Measurements from ENCODE around the gene PRDM12.

PRDM12 gene

DNA sequence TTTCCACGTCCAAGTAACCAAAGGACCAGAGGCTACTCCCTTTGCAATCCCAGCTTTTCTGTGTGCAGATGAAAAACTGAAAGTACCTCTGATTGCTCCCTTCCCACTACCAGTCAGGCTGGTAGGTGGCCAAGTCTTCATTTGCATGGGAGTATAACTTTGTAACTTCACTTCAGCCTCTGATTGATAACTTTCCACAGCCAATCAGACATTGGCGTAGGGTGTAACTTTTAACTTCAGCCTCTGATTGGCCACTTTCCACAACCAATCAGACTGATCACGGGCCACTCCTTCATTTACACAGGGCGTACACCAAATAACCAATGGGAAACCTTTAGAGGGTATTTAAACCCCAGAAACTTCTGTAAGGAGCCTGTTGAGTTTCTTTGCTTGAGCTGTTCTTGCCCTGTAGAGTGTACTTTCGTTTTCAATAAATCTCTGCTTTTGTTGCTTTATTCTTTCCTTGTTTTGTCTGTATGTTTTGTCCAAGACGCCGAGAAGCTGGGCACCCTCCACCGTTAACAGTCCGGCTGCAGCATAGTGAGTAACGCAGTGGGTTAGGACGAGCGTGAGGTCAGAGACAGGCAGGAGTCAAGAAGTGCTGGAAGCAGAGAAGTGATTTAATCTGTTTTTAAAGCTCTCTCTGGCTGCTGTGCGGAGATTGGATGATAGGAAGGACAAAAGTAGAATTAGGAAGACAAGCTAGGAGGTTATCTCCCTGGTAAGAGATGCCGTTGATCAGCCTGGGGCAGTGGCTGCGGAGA lies 25.7 kb downstream of the PRDM12 start:
- DNase-seq (ENCODE audit: insufficient read length, low spot score) (no peak), FAIRE-seq (no peak)
- TF ChIP-seq, protein P1, sequence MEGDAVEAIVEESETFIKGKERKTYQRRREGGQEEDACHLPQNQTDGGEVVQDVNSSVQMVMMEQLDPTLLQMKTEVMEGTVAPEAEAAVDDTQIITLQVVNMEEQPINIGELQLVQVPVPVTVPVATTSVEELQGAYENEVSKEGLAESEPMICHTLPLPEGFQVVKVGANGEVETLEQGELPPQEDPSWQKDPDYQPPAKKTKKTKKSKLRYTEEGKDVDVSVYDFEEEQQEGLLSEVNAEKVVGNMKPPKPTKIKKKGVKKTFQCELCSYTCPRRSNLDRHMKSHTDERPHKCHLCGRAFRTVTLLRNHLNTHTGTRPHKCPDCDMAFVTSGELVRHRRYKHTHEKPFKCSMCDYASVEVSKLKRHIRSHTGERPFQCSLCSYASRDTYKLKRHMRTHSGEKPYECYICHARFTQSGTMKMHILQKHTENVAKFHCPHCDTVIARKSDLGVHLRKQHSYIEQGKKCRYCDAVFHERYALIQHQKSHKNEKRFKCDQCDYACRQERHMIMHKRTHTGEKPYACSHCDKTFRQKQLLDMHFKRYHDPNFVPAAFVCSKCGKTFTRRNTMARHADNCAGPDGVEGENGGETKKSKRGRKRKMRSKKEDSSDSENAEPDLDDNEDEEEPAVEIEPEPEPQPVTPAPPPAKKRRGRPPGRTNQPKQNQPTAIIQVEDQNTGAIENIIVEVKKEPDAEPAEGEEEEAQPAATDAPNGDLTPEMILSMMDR (IDR thresholded peaks at IDR 0.05; ENCODE audit: insufficient read depth, missing control alignments): no peak

DNA sequence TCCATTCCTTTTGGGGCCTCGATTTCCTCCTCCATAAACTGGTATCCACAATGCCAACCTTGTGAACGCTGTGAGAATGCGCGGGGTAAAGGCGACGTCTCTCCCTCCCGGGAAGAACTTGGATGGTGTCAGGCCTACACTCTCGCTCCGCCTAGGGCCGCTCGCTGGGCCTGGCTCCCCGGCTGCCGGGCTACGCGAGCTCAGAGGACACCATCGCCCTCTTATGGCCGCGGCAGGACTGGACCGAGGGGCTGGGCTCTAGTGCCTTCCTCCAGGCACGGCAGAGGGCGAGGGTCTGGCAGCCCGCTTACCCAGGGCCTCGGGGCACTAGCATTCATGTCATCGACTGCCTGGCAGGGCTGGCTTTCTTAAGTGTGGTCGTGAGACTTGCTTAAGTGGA lies 27.9 kb downstream of the PRDM12 start:
- DNase-seq (ENCODE audit: insufficient read length, low spot score) (no peak), FAIRE-seq (no peak)
- TF ChIP-seq, protein P1 (IDR thresholded peaks at IDR 0.05; ENCODE audit: insufficient read depth, missing control alignments): no peak

DNA sequence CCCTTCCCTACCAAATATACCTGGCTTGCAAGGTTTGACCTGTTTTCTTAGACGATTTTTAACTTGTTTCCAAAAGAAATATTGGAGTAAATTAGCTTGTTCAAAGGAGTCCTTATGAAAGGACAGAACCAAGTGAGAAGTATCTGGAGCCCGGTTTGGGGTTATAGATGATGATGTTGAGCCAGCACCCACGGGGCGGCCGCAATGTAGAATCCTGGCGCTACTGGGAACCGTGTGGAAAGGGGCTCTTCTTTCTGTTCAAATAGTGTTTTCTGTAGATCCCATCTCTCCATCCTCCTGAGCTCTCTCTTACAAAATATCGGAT lies 28.7 kb downstream of the PRDM12 start:
- no peak for FAIRE-seq
- TF ChIP-seq, protein P1 (IDR thresholded peaks at IDR 0.05; ENCODE audit: insufficient read depth, missing control alignments): no peak
- no peak for DNase-seq (ENCODE audit: insufficient read length, low spot score)

DNA sequence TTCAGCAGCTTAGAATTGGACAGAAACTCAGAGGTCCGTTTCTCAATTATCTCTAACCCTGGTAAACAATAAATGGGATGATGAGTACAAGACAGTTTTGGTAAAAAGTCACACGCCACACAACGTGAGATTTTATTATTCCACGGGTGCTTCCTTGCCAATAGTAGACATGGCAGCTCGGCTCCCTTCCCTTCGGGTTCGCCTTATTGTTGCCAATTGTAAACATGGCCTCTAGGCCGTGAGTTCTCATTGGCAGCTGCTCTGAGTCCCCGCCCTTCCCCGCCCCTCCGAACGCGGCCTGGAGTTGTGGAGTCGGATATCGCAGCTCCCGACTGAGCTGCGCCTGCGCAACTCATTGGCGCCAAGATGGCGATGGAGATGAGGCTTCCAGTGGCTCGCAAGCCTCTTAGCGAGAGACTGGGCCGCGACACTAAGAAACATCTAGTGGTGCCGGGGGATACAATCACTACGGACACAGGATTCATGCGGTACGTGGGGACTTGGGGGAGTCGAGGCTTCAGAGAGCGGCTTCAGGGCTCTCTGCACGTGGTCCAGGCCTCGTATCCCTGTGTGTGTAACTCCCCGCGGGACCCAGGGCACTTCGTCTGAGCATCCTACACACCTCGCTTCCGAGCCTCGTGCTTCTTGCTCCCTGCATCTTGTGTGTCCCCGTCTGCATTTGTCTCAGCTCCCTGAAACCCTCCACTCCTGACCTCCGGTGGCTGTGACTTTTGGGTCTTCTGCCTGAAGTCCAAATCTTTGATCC lies 29.2 kb downstream of the PRDM12 start, which contains the start of gene EXOSC2:
Gene EXOSC2 (plus strand): TSS at position 355 of the 766 bp plus-strand sequence. CDS start 12 bp downstream, at position 367.
- DNase-seq (ENCODE audit: insufficient read length, low spot score) (peak; percentile 87), FAIRE-seq (no peak)
- TF ChIP-seq, protein P1 (IDR thresholded peaks at IDR 0.05; ENCODE audit: insufficient read depth, missing control alignments): no peak

DNA sequence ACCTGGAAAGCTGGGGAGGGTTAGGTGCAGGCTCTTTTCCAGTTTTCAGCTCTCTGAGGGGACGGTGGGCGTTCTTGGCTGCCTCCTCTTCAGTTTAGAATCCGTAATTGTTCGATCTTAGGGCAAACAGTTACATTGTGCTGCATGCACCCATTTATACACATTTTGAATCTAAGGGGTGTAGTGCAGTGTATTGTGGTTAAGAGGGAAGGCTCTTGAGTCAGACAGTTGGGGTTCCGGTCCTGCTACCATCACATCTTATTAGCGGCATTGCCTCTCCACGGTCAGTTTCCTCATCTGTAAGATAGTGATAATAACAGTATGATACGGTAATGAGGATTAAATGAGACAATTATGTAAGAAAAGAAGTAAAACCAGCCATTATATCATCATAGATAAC lies 29.8 kb downstream of the PRDM12 start:
- no peak for FAIRE-seq
- DNase-seq (ENCODE audit: insufficient read length, low spot score): no peak
- TF ChIP-seq, protein P1 (IDR thresholded peaks at IDR 0.05; ENCODE audit: insufficient read depth, missing control alignments): no peak

DNA sequence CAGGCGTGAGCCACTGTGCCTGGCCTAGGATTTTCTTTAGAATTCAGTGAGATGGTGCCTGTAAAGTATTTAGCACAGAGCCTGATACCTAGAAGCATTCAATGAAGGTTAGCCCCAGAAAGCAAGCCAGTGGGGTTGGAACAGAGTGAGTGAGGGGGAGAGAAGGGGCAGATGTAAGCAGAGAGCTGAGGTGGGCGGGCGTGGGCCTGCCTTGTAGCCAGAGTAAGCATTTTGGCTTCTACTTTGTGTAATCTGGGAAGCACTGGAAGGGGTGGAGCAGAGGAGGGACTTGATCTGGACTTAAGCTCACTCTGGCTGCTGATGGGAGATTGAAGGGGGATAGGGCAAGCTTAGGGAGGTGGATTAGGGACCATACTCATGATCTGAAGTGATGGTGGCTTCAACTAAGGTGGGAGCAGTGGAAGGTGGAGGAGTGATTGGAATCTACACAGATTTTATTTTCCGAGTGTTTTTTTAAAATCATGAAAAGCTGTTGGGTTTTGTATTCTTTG lies 31.8 kb downstream of the PRDM12 start:
- TF ChIP-seq, protein P1 (IDR thresholded peaks at IDR 0.05; ENCODE audit: insufficient read depth, missing control alignments): no peak
- no peak for FAIRE-seq
- no peak for DNase-seq (ENCODE audit: insufficient read length, low spot score)

All from D721Med (cell line).